Psoas muscle (tissue), 8 donors: ENCODE measurements around the gene AFAP1. TPM values are rescaled to one million over a fixed set of nuclear protein-coding genes. Genes with fewer than 3 reads are reported as not detected.
"Not testable (repeated sequence)": the region's sequence is repeated elsewhere in the genome, so short reads cannot be mapped to it uniquely, and the experiment has no call there.

Experiments
- ATAC-seq, 4 donors: fragments of 200-7000 bp; cut with Tn5 transposase; one replicate each; pipeline ENCODE4 v1.9.1; 2020; ENCODE audit warnings: moderate library complexity in 3 of 4, mild to moderate bottlenecking in 2 of 4
- DNase-seq, 2 donors: peaks; one replicate each; pipeline ENCODE4 v3.0.0-alpha.2; 2020
- H3K27ac ChIP-seq: fragments of 200-600 bp; one replicate; pipeline ENCODE4 v1.8.0; 2022
- H3K27me3 ChIP-seq, 3 donors: fragments of 200-600 bp in 1 of 3; one replicate each; pipeline versions ENCODE4 v1.6.1 to v1.8.0; 2013 to 2022; ENCODE audit warnings: low read length in 2 of 3, mild to moderate bottlenecking in 2 of 3, moderate library complexity in 1 of 3; ENCODE audit not compliant: insufficient read depth in 3 of 3
- H3K36me3 ChIP-seq, 2 donors: fragments of 200-600 bp in 1 of 2; one replicate each; pipeline versions ENCODE4 v1.6.1 to v1.8.0; 2013 to 2022; ENCODE audit warnings: low read depth in 1 of 2, mild to moderate bottlenecking in 1 of 2, moderate library complexity in 1 of 2; ENCODE audit not compliant: insufficient read depth in 1 of 2
- H3K4me1 ChIP-seq: fragments of 200-600 bp; one replicate; pipeline ENCODE4 v1.8.0; 2022
- H3K4me3 ChIP-seq: fragments of 200-600 bp; one replicate; pipeline ENCODE4 v1.8.0; 2022; ENCODE audit warnings: mild to moderate bottlenecking
- H3K9me3 ChIP-seq: fragments of 200-600 bp; one replicate; pipeline ENCODE4 v1.8.0; 2022
- WGBS, 3 donors: extraction: QIAGEN DNeasy Blood & Tissue Kit; methylation state at CpG; one replicate each; pipeline versions ENCODE4 v1.1.6 to v1.1.7; 2013; 5-methylcytosine and 5-hydroxymethylcytosine counted together
- intact Hi-C, 2 donors: fragments of 100-400 bp; cut with DNase I; formaldehyde crosslinking; loops; one replicate each; pipeline versions ENCODE4 v1.11.0 to v1.14.2; 2022
- polyA plus RNA-seq, 3 donors: library from polyadenylated mRNA; stranded (reverse); fragments of 200-250 nt; gene quantifications; one replicate each; pipeline ENCODE4 v1.2.3, GENCODE V29; 2013
- total RNA-seq, 4 donors: library from RNA; stranded (reverse); fragmentation: NEBNext Ultra II Directional in 2 of 4; extraction: Animal tissue kit (Norgen Biotek cat#: 25700) in 2 of 4; gene quantifications; one replicate each; pipeline versions ENCODE4 v1.2.1 to v1.2.4, GENCODE V29; 2021 to 2023
- TF ChIP-seq, protein P1 (sequence below): fragments of 200-600 bp; IDR thresholded peaks from one replicate; pipeline ENCODE4 v1.8.0; 2022; ENCODE audit warnings: antibody characterized with exemption
- donor health status: healthy with polysubstance abuse.
- donor health status: DM: no; HTN: no; CAD: no; lungs with moderate emphysema.
- donor health status: Bipolar disorder and iron deficiency.
- donor health status: healthy.
- donor health status: DM: yes; HTN: yes; CAD: no.
- donor health status: DM: no; HTN: no; CAD: no.
- donor health status: DM: no; HTN: no; CAD: no.
- donor health status: DM: yes; HTN: yes; CAD: no.

The AFAP1 gene
- total and polyA plus RNA-seq, 7 donors: 1.3 to 11.4 (median 2.6) TPM

DNA sequence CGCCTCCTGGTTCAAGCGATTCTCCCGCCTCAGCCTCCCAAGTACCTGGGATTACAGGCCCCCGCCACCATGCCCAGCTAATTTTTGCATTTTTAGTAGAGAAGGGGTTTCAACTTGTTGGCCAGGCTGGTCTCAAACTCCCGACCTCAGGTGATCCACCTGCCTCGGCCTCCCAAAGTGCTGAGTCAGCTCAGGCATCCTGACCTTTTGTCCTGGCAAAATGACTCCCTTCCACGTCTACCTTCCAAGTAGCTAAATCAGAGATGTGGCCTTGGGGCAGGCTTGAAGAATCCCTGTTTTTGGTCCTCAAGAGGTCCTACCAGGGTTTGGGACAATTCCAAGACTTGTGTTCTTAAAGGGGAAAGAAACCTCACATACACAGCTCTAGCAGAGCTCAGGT lies 12.8 kb downstream of the AFAP1 start:
- TF ChIP-seq, protein P1, sequence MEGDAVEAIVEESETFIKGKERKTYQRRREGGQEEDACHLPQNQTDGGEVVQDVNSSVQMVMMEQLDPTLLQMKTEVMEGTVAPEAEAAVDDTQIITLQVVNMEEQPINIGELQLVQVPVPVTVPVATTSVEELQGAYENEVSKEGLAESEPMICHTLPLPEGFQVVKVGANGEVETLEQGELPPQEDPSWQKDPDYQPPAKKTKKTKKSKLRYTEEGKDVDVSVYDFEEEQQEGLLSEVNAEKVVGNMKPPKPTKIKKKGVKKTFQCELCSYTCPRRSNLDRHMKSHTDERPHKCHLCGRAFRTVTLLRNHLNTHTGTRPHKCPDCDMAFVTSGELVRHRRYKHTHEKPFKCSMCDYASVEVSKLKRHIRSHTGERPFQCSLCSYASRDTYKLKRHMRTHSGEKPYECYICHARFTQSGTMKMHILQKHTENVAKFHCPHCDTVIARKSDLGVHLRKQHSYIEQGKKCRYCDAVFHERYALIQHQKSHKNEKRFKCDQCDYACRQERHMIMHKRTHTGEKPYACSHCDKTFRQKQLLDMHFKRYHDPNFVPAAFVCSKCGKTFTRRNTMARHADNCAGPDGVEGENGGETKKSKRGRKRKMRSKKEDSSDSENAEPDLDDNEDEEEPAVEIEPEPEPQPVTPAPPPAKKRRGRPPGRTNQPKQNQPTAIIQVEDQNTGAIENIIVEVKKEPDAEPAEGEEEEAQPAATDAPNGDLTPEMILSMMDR: no peak
- no peak for ATAC-seq
- 89 to 96% (median 93%) methylated on average over 7 of the region's 7 CpGs for WGBS, 3 donors

DNA sequence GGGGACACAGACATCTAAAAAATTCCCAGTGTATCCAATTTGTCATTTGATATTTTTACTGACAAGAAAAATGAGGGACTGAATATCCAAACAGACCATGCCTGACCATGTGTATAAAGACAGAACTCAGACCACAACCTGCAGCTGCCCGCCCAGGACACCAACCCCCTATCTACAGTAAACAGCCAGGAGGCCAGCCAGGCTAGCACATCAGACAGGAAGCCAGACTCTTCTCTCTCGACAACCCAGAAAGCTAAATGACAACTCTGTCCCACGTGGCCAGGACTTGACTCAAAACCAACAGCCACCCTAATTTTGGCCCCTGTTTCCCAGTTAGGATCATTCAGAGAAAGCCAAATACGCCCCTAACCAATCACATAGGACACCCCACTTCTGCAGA lies 15.1 kb downstream of the AFAP1 start:
- ATAC-seq (peak in 1 of 4 donors; percentile 37), DNase-seq (no peak)
- TF ChIP-seq, protein P1: no peak
- H3K4me1 ChIP-seq: peaks cover 4% of the 10 kb centered on the region
- WGBS, 3 donors: 66 to 76% (median 66%) methylated on average over 4 of the region's 4 CpGs
- H3K27ac ChIP-seq: no peak overlapping the region
- no peak overlapping the region for H3K4me3 ChIP-seq
- no peaks in the 10 kb centered on the region for H3K36me3 ChIP-seq
- intact Hi-C loops: no loop called here
- H3K9me3 ChIP-seq: no peaks in the 10 kb centered on the region
- no peaks in the 10 kb centered on the region for H3K27me3 ChIP-seq

More for the DNA sequence above, 12.8 kb downstream of the AFAP1 start:
- Histone ChIP-seq H3K27ac (no peak overlapping the region), H3K4me3 (no peak overlapping the region), H3K36me3 (no peaks in the 10 kb centered on the region), H3K27me3 (no peaks in the 10 kb centered on the region), H3K4me1 (peaks cover 4% of the 10 kb centered on the region), H3K9me3 (no peaks in the 10 kb centered on the region)
- intact Hi-C loops: loop anchor here (1.0 to 5.0 kb wide), 2 partner anchors 120 to 123 kb away; no protein-coding TSS in a partner anchor
- DNase-seq: no peak

GRCh38 chr4:7924163-7924562 lies 15.5 kb downstream of the AFAP1 start:
- DNase-seq (no peak), ATAC-seq (no peak)
- Histone ChIP-seq H3K9me3 (no peaks in the 10 kb centered on the region), H3K27ac (no peak overlapping the region), H3K4me3 (no peak overlapping the region), H3K27me3 (no peaks in the 10 kb centered on the region), H3K36me3 (no peaks in the 10 kb centered on the region), H3K4me1 (peaks cover 4% of the 10 kb centered on the region)
- TF ChIP-seq, protein P1: no peak
- WGBS, 3 donors: 56 to 63% (median 61%) methylated on average over 7 of the region's 7 CpGs
- intact Hi-C loops: no loop called here

GRCh38 chr4:7922466-7922865 lies 17.2 kb downstream of the AFAP1 start:
- Histone ChIP-seq H3K4me3 (no peak overlapping the region), H3K9me3 (no peaks in the 10 kb centered on the region), H3K27ac (no peak overlapping the region), H3K4me1 (peaks cover 4% of the 10 kb centered on the region), H3K36me3 (no peaks in the 10 kb centered on the region), H3K27me3 (no peaks in the 10 kb centered on the region)
- TF ChIP-seq, protein P1: no peak
- ATAC-seq (peak in 1 of 4 donors; percentile 57), DNase-seq (no peak)
- WGBS, 3 donors: 84 to 97% (median 97%) methylated on average over 7 of the region's 7 CpGs
- intact Hi-C loops: no loop called here

- no peak for ATAC-seq
Measured at GRCh38 chr4:7918981-7919380, 20.7 kb downstream of the AFAP1 start.

DNA sequence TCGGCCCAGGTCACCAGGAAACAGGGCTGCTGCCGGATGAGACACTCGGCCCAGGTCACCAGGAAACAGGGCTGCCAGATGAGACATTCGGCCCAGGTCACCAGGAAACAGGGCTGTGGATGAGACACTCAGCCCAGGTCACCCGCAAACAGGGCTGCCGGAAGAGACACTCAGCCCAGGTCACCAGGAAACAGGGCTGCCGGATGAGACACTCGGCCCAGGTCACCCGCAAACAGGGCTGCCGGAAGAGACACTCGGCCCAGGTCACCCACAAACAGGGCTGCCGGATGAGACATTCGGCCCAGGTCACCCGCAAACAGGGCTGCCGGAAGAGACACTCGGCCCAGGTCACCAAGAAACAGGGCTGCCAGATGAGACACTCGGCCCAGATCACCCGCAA lies 21.5 kb downstream of the AFAP1 start:
- intact Hi-C loops, H3K4me1 ChIP-seq, H3K4me3 ChIP-seq, H3K9me3 ChIP-seq, H3K36me3 ChIP-seq, H3K27ac ChIP-seq, DNase-seq, ATAC-seq, H3K27me3 ChIP-seq: not testable (repeated sequence)
- 81 to 87% (median 84%) methylated on average over 15 to 18 of the region's 18 CpGs for WGBS, 3 donors

More at GRCh38 chr4:7918981-7919380, 20.7 kb downstream of the AFAP1 start:
- intact Hi-C loops: no loop called here
- TF ChIP-seq, protein P1: no peak
- Histone ChIP-seq H3K36me3 (no peaks in the 10 kb centered on the region), H3K27me3 (no peaks in the 10 kb centered on the region), H3K27ac (no peak overlapping the region), H3K4me3 (no peak overlapping the region), H3K4me1 (peaks cover under 1% of the 10 kb centered on the region), H3K9me3 (no peaks in the 10 kb centered on the region)
- no peak for DNase-seq
- WGBS, 3 donors: 79 to 86% (median 81%) methylated on average over 12 of the region's 12 CpGs
